SW 1271 (cell line): ENCODE results near the gene HHATL.

ENCODE experiments used
- DNase-seq, 2 experiments: peaks; one replicate each; lab custom pipeline; 2025; lab: John Stamatoyannopoulos, UW

The HHATL gene

GRCh38 chr3:42697289-42698051, 5.1 kb downstream of the HHATL start:
- DNase-seq, result no peak

DNA sequence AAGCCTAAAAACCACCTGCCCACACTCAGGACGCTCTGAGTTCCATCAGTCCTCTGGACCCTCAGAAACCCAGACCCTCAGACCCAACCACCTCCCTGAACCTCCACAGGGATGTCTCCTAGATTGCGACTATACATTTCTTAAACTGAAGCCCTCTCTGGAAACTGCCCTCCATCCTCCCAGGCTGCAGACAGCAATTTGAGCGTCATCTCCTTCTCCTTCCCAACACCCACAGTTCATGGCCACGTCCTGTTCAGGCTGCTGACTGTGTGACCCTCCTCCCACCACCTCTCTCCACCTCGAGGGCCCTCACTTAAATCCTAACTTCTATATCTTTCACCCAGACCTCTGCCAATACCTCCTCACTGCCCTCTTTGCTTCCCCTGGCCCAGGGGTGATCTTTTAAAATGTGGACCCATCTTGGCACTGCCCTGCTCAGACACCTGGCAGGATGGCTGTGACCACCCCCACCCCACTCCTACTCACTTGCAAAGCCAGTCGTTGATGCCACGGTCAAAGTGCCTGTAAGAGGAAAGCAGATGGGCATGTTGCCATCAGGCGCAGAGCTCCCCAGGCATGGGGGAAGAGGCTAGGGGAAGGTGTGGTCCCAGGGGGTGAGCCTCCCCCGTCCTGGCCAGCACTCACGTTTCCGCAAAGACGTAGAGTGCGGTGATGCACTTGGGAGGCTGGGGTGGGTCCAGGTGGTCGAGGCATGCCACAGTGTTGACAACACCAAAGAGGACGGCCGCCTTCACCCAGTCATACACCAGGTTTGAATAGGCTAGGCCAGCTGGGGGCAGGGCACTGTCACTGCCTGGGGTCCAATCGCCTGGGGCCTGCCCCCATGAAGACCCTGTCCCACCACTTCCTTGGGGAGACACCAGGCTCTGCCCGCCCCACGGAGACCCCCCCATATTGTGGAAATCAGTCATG, 6.0 kb downstream of the HHATL start:
- no peak for DNase-seq

DNA sequence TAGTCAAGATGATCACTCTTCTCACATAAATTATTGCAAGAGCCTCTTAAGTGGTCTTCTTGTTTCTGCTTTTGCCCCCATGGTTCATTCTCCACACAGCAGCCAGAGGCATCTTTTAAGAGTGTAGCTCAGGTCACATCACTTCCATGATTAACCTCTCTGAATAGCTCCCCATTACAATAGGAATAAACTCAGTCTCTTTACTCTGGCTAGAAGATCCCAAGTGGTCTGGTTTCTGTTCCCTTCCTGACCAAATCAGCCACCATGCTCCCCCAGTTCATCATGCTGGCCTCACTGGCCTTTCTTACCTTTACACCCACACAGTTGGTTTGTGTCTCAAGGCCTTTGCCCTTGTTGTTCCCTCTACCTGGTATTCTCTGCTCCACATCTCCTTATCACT, 8.2 kb downstream of the HHATL start:
- no peak for DNase-seq

DNA sequence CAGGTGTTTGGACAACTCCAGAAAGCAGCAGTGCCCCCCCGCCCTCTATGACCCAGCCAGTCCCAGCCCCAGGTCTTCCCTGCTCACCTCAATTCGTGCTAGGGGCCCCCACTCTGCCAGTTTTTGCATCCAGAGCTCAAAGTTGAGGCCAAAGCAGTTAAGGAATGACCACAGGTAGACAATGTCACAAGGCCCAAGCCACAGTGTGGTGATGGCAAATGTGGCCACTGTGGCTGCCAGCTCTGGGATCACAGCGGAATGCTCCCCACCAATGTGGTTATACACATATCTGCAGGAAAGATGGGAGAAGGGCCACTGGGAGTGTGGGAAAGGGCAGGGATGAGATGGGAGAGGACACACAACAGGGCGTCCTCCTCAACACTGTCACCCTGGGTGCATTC, 9.1 kb downstream of the HHATL start:
- no peak for DNase-seq

DNA sequence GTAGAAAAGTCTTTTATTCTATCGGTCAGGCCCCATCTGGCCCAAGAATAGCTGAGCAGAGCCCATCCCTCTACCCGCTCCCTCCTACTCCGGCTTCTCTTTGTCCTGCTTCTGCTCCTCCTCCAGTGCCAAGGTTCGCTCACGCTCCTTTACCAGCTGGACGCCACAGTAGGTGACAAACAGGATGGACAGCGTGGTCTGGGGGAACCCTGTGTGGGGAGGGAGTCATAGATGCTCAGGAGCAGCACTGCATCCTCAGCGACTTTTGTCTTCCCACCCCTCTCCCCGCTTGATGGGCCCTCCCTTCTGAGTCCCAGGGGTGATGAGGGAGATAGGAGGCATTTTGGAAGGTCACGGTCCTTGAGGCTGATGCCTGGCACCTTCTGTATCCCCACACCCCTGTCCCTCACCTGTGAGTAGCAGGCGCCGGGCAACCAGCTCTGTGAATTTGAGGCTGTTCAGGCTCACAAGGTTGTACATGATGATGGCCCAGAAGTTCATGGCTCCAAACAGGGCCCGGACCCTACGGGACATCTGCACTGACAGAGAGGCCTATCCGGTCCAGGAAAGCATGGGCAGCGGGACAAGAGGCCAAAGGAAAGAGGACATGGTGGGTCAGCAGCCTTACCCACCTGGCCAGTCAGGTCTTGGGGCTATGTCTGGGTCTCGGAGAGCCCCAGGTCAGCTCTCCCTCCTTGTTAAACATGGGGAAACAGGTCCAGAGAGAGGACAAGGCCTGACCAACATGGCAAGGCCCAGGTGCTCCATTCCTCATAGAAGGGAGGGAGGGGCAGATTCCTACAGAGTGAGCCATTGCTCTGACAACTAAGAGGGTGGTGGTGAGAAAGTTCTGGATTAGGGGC, 9.7 kb downstream of the HHATL start:
- no peak for DNase-seq

- DNase-seq, result no peak
Observed at GRCh38 chr3:42691816-42692666, 10.6 kb downstream of the HHATL start.

GRCh38 chr3:42690766-42691680, 11.6 kb downstream of the HHATL start:
- no peak for DNase-seq

DNA sequence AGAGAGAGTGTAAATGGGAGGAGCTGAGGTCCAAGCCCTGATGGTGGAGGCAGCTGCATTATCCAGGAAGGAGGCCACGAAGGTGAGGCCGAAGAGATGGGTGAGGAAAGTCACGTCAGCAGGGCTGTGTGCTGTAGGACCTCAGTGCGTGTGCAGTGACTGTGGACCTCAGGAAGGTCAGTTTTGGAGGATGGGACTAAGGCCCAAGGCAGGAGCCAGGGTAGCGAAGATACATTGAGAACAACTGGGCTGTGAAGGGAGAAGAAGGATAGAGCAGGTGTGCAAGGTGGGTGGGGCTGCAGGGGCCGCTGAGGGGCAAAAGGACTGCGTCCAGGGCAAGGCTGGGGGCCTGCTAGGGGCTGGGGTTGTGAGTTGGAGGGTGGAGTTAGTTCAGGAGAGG, 12.4 kb downstream of the HHATL start:
- no peak for DNase-seq

DNA sequence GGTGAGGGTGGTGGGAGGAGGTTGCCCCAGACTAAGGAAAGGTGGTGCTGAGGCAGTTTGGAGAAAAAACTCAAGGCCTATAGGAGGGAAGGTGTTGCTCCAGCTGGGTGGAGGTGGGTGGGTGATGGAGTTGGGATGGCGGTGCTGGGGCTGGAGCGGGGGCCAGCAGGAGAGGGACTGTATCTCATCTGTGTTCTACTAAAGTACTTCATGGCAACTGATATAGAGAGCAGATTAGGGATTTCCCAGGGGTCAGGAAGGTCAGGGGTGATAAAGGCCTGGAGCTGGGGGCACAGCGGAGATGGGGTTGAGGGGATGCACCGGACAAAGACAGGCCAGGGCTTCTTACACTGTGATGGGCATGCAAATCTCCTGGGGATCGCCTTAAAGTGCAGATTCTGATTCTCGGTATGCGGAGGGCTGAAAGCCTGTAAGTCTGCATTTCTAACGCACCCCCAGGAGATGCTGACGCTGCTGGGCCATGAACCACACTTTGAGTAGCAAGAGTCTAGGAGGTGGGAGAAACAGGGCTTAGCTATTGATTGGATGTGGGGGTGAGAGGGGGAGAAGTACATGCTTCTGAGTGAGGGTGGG, 13.1 kb downstream of the HHATL start:
- no peak for DNase-seq

DNA sequence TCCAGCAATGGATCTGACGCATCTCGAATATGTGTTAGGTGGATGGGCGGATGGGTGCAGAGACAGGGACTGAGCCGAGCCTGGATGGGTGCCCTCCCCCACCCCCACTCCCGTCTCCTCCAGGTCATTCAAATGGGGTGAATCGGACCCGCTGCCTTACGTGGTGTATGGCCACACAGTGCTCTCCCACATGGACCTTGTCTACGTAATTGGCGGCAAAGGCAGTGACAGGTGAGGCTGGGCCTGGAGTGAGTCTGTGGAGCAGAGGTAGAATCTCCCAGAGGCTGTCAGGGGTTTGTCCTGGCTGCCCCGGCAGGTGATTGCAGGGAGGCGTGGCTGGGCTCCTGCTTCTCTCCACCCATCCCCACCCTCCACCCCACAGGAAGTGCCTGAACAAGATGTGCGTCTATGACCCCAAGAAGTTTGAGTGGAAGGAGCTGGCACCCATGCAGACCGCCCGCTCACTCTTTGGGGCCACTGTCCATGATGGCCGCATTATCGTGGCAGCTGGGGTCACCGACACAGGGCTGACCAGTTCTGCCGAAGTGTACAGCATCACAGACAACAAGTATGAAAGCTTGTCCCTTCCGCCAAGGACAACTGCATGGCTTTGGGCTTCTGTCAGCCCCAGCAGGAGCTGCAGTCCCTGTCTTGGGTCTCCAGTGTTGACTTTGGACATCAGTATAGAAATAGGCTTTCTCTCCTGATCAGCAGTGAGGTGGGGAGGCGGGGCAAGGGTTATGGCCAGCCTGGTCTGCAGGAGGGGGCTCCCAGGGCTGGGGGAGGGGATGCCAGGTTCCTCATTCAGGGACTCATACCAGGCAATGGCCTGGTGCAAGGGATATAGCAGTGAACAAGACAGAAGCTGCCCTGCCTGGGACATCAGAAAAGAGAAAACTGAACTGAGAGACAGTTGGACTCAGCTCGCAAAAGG, 13.8 kb downstream of the HHATL start:
- no peak for DNase-seq

- no peak for DNase-seq
Observed at GRCh38 chr3:42688016-42688415, 14.6 kb downstream of the HHATL start.

GRCh38 chr3:42686832-42687650, 15.6 kb downstream of the HHATL start:
- no peak for DNase-seq

- DNase-seq, result no peak
Observed at GRCh38 chr3:42685891-42686820, 16.4 kb downstream of the HHATL start.

DNA sequence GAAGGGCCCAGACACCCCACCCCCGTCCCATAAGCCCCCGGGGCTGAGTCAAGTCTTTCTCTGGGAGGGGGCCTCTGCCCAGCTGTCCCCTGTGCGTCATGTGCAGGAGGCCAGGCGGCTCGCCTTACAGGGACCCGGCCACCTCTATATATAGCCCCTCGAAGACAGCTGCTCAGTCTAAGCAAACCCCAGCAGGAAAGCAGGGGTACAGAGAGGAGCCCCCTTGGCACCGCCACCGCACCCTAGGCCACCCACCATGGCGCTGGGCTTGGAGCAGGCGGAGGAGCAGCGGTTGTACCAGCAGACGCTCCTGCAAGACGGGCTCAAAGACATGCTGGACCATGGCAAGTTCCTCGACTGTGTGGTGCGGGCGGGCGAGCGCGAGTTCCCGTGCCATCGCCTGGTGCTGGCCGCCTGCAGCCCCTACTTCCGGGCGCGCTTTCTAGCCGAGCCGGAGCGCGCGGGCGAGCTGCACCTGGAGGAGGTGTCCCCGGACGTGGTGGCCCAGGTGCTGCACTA, 17.2 kb downstream of the HHATL start, which contains the start of gene KLHL40:
Gene KLHL40, plus strand, starts transcription at position 175 of the 519 bp plus-strand sequence. Its CDS starts 82 bp downstream, at position 257.
- DNase-seq, result no peak

DNA sequence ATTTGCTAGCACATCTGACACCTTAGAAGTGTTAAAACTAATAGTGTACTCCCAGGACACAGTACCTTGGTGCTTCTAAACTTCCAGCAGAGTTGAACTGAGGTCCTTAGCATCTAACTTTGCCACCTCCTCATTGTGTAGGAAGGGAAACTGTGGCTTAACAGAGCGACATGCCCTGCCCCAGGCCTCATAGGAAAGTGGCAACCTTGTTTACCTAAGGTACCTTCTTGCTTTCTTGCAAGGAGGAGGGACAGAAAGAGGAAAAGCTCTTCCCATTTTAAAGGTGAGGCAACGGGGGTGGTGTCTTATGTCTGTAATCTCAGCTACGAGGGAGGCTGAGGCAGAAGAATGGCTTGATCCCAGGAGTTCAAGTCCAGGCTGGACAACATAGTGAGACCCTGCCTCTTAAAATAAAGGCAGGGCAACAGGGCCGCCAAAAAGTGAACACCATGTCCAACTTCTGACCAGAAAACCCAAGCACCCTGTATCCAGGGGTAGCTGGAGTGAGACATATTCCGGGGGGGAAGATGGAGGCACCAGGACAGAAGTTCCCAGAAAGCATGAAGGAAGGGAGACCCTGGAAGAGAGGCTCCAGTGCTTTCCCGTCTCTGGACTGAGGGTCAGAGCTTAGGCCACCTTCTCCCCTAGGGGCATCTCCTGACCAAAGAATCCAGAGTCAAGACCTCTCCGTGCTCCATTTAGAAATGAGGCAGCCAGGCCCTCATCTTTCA, 17.8 kb downstream of the HHATL start:
- DNase-seq, result no peak
